GM23338 (cell line): Measurements from ENCODE around the gene VASN. TPM values are rescaled to one million over a fixed set of nuclear protein-coding genes. Genes with fewer than 3 reads are reported as not detected.

Experiments used
- ATAC-seq: fragments of 200-7000 bp; cut with Tn5 transposase; 3 replicates; pipeline ENCODE4 v1.9.1; 2020
- DNase-seq: peaks from one replicate; pipeline ENCODE4 v3.0.0-alpha.2; 2015; ENCODE audit warnings: low spot score
- H2AFZ ChIP-seq: fragments of 200-600 bp; sonication (generic); 2 replicates; pipeline ENCODE4 v1.8.0; 2016; ENCODE audit warnings: antibody characterized with exemption, mild to moderate bottlenecking, moderate library complexity
- H3F3A ChIP-seq: fragments of 200-600 bp; sonication (generic); replicated peaks from 2 replicates; pipeline ENCODE4 v1.8.0; 2017; ENCODE audit warnings: antibody characterized with exemption, mixed run types, low read depth
- H3K27ac ChIP-seq: fragments of 200-600 bp; sonication (generic); 2 replicates; pipeline ENCODE4 v1.6.1; 2016; ENCODE audit warnings: low read depth
- H3K27me3 ChIP-seq: fragments of 200-600 bp; sonication (generic); 2 replicates; pipeline ENCODE4 v1.8.0; 2016; ENCODE audit warnings: mild to moderate bottlenecking, mixed run types, moderate library complexity; ENCODE audit not compliant: insufficient read depth
- H3K36me3 ChIP-seq: fragments of 200-600 bp; sonication (generic); 2 replicates; pipeline ENCODE4 v1.8.0; 2016; ENCODE audit warnings: mild to moderate bottlenecking; ENCODE audit not compliant: insufficient read depth
- H3K4me1 ChIP-seq: fragments of 200-600 bp; sonication (generic); 2 replicates; pipeline ENCODE4 v1.8.0; 2016; ENCODE audit warnings: mild to moderate bottlenecking, moderate library complexity; ENCODE audit not compliant: insufficient read depth
- H3K4me2 ChIP-seq: fragments of 200-600 bp; sonication (generic); 2 replicates; pipeline ENCODE4 v1.7.1; 2017; ENCODE audit warnings: mixed run types
- H3K4me3 ChIP-seq: fragments of 200-600 bp; sonication (generic); 2 replicates; pipeline ENCODE4 v1.6.1; 2016; ENCODE audit warnings: mixed run types
- H3K79me2 ChIP-seq: fragments of 200-600 bp; sonication (generic); replicated peaks from 2 replicates; pipeline ENCODE4 v1.8.0; 2017; ENCODE audit warnings: mild to moderate bottlenecking; ENCODE audit not compliant: insufficient read depth
- H3K9me2 ChIP-seq: fragments of 200-600 bp; sonication (generic); 2 replicates; pipeline ENCODE4 v1.8.0; 2017; ENCODE audit not compliant: insufficient read depth
- H4K20me1 ChIP-seq: fragments of 200-600 bp; sonication (generic); replicated peaks from 2 replicates; pipeline ENCODE4 v1.8.0; 2017; ENCODE audit warnings: mild to moderate bottlenecking; ENCODE audit not compliant: insufficient read depth
- H3K27ac Mint-ChIP-seq: 2 replicates; pipeline ENCODE4 v1.8.0; 2020; ENCODE audit warnings: inconsistent platforms, mild to moderate bottlenecking, moderate library complexity, mixed read lengths
- H3K27me3 Mint-ChIP-seq: 3 replicates; pipeline ENCODE4 v1.8.0; 2022; ENCODE audit warnings: low read depth, mild to moderate bottlenecking, moderate library complexity, mixed read lengths, inconsistent platforms; ENCODE audit not compliant: insufficient read depth, poor library complexity
- H3K36me3 Mint-ChIP-seq: 3 replicates; pipeline ENCODE4 v1.8.0; 2021; ENCODE audit warnings: low read depth, mild to moderate bottlenecking, inconsistent platforms, moderate library complexity, mixed read lengths
- H3K4me1 Mint-ChIP-seq: 3 replicates; pipeline ENCODE4 v1.8.0; 2020; ENCODE audit warnings: mild to moderate bottlenecking, inconsistent platforms, mixed read lengths
- H3K4me3 Mint-ChIP-seq: 3 replicates; pipeline ENCODE4 v1.8.0; 2021; ENCODE audit warnings: moderate library complexity, mild to moderate bottlenecking, inconsistent platforms, mixed read lengths
- H3K9me3 Mint-ChIP-seq: 3 replicates; pipeline ENCODE4 v1.8.0; 2020; ENCODE audit warnings: moderate library complexity, mild to moderate bottlenecking, inconsistent platforms, mixed read lengths
- CREB1 ChIP-seq: fragments of 250-450 bp; sonication (Bioruptor Pico); IDR thresholded peaks from 2 replicates; pipeline ENCODE4 v1.5.0; 2020; ENCODE audit warnings: low read depth, mild to moderate bottlenecking, moderate library complexity
- EZH2 ChIP-seq: fragments of 200-600 bp; sonication (generic); IDR thresholded peaks from one replicate; pipeline ENCODE4 v1.8.0; 2017; ENCODE audit warnings: antibody characterized with exemption, mild to moderate bottlenecking, low read depth; ENCODE audit not compliant: unreplicated experiment
- EZH2phosphoT487 ChIP-seq: fragments of 200-600 bp; sonication (generic); IDR thresholded peaks from one replicate; pipeline ENCODE4 v1.8.1; 2018; ENCODE audit warnings: antibody characterized with exemption; ENCODE audit not compliant: unreplicated experiment
- JUNB ChIP-seq: IDR thresholded peaks from one replicate; pipeline ENCODE4 v1.6.1; 2016; ENCODE audit warnings: antibody characterized with exemption; ENCODE audit not compliant: unreplicated experiment
- NANOG ChIP-seq: IDR thresholded peaks from 2 replicates; pipeline ENCODE4 v1.6.1; 2016; ENCODE audit warnings: antibody characterized with exemption, borderline replicate concordance
- POLR2AphosphoS5 ChIP-seq: IDR thresholded peaks from 2 replicates; pipeline ENCODE4 v1.6.1; 2016; ENCODE audit warnings: antibody characterized with exemption, low read depth
- STAT1 ChIP-seq: IDR thresholded peaks from one replicate; pipeline ENCODE4 v1.6.1; 2016; ENCODE audit warnings: antibody characterized with exemption; ENCODE audit not compliant: unreplicated experiment
- long read RNA-seq: library from polyadenylated mRNA; unstranded; transcript quantifications from one replicate; pipeline ENCODE4 v2.0.0, GENCODE V29; 2020; ENCODE audit not compliant: unreplicated experiment
- polyA plus RNA-seq: library from polyadenylated mRNA; unstranded; fragments of >200 nt; fragmentation: Nextera tagmentation; extraction: Ambion mirVana; gene quantifications from 2 replicates; pipeline ENCODE4 v1.2.1, GENCODE V29; 2016
- total RNA-seq: library from RNA; depleted of rRNA; stranded (reverse); fragments of >200 nt; shearing (Covaris generic); gene quantifications from 2 replicates; pipeline ENCODE4 v1.2.3, GENCODE V29; 2014; rRNA removed
- TF ChIP-seq, protein P1 (sequence below): IDR thresholded peaks from one replicate; pipeline ENCODE4 v1.6.1; 2018; ENCODE audit warnings: antibody characterized with exemption; ENCODE audit not compliant: unreplicated experiment
- TF ChIP-seq, protein P2 (sequence below): fragments of 250-450 bp; sonication (Bioruptor Pico); IDR thresholded peaks from 2 replicates; pipeline ENCODE4 v1.5.0; 2020; ENCODE audit warnings: mild to moderate bottlenecking, moderate library complexity

The VASN gene
- total RNA-seq = 15.5 and 16.9 TPM in 2 replicates
- polyA plus RNA-seq = 7.1 and 8.0 TPM in 2 replicates
- long read RNA-seq, transcript VASN-201 (2 exons, 2,806 nt) = major isoform, 9 of 12 reads
- long read RNA-seq, partial matches to known transcripts = 0 of 12 reads
- long read RNA-seq, other reads (novel, unspliced or antisense) = 3 of 12 reads

DNA sequence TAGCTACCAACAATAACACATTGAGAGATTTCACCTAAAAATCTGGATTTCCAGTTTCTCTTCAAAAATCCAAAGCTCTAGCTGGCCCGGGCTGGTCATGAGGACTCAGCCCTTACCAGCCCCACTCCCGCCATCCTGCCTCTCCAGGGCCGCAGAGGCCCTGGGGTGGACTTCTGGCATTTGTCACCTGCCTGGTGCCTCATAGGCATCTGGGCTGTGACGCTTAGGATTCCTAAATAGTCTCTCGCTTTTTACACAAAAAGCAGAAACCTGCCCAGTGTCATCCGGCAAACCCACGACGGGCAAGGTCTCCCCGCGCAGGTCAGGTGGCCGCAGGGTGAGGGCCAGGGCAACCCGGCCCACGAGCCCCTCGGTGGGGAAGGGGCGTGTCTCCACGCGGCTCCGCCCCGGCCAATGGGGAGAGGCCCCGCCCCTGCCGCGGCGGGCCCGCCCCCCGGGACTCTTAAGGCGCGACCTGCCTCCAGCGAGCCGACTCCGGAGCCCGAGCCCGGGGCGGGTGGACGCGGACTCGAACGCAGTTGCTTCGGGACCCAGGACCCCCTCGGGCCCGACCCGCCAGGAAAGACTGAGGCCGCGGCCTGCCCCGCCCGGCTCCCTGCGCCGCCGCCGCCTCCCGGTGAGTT, at the start of gene VASN:
VASN (plus strand) TSS at position 492 of the 644 bp plus-strand sequence. CDS start 9,030 bp downstream, outside the sequence.
- Mint-ChIP-seq H3K9me3 (no peaks in the 10 kb centered on the region), H3K27ac (no peak within 1 kb of the TSS), H3K36me3 (peaks cover 3% of the 10 kb centered on the region; the same call in 1 of the 3 replicates), H3K27me3 (peaks cover 25% of the 10 kb centered on the region), H3K4me3 (peak within 1 kb of the TSS; percentile 84), H3K4me1 (peaks cover 24% of the 10 kb centered on the region)
- DNase-seq = peak; percentile 79
- H3K79me2 ChIP-seq = peaks cover 15% of the 10 kb centered on the region
- H3K4me3 ChIP-seq = peak within 1 kb of the TSS; percentile 73
- no peak within 1 kb of the TSS for H3K27ac ChIP-seq
- peaks cover 22% of the 10 kb centered on the region; the same call in 1 of the 2 replicates for H3F3A ChIP-seq
- peak within 1 kb of the TSS; percentile 94 for H3K4me2 ChIP-seq
- ATAC-seq = peak; percentile 49
- H3K9me2 ChIP-seq = no peaks in the 10 kb centered on the region
- H3K27me3 ChIP-seq = peaks cover 3% of the 10 kb centered on the region; the same call in 1 of the 2 replicates
- H4K20me1 ChIP-seq = no peaks in the 10 kb centered on the region
- peaks cover 41% of the 10 kb centered on the region for H3K4me1 ChIP-seq
- no peak for TF ChIP-seq STAT1
- peak; percentile 94 for TF ChIP-seq POLR2AphosphoS5
- TF ChIP-seq, protein P1, sequence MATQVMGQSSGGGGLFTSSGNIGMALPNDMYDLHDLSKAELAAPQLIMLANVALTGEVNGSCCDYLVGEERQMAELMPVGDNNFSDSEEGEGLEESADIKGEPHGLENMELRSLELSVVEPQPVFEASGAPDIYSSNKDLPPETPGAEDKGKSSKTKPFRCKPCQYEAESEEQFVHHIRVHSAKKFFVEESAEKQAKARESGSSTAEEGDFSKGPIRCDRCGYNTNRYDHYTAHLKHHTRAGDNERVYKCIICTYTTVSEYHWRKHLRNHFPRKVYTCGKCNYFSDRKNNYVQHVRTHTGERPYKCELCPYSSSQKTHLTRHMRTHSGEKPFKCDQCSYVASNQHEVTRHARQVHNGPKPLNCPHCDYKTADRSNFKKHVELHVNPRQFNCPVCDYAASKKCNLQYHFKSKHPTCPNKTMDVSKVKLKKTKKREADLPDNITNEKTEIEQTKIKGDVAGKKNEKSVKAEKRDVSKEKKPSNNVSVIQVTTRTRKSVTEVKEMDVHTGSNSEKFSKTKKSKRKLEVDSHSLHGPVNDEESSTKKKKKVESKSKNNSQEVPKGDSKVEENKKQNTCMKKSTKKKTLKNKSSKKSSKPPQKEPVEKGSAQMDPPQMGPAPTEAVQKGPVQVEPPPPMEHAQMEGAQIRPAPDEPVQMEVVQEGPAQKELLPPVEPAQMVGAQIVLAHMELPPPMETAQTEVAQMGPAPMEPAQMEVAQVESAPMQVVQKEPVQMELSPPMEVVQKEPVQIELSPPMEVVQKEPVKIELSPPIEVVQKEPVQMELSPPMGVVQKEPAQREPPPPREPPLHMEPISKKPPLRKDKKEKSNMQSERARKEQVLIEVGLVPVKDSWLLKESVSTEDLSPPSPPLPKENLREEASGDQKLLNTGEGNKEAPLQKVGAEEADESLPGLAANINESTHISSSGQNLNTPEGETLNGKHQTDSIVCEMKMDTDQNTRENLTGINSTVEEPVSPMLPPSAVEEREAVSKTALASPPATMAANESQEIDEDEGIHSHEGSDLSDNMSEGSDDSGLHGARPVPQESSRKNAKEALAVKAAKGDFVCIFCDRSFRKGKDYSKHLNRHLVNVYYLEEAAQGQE = peak; percentile 13
- no peak for TF ChIP-seq EZH2phosphoT487
- 0 out of 2 replicates have a peak, but pooled peaks have one; percentile 1 for TF ChIP-seq CREB1 (CRISPR knock-in tag)
- no peaks in the 10 kb centered on the region for H3K36me3 ChIP-seq
- no peak within 1 kb of the TSS for H2AFZ ChIP-seq

DNA sequence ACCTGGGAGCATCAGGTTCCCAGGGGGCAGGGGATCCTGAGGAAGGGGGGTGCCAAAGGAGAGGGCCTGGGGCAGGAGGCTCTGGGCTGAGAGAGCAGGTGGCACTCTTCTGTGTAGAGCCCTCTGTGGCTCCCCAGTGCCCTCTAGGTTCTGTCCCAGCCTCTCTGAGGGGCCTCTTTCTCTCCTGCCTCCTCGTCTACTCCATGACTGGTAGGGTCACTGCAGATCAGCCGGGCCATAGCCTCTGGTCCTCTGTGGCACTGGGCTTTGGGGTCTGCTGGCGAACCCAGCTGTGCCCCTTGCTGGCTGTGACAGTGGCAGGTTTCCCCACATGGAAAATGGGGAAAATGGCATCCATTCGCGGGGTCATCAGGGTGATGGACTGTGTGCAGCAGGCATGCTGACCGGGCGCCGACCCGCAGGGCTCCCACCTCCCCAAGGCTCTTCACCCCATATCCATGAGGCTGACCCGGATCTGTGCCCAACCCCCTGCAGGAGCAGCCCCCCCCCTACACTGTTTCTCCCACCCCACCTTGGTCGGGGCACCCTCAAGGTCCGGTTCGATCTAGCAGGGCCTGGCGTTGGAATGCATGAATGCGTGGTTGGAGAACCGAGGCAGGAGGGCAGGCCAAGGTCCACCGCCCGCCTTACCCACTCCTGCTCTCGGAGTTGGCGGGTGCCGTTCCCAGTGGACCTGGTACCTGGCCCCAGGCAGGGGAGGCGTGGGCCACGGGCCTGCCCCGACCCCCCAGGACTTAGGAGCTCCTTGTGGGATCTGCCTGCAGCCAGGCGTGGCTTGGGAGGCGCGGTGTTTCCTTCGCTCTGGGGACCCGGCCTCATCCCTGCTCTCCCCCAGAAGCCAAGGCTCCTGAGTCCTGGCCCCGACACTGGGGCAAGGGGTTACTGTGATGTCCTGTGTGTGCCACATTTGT, 49.3 kb upstream of the VASN start:
- no peak overlapping the region for H3K4me2 ChIP-seq
- peaks cover 42% of the 10 kb centered on the region for H3K4me1 ChIP-seq
- no peaks in the 10 kb centered on the region for H3K27me3 ChIP-seq
- DNase-seq (no peak), ATAC-seq (no peak)
- peaks cover 7% of the 10 kb centered on the region for H3F3A ChIP-seq
- Mint-ChIP-seq H3K4me1 (peaks cover 23% of the 10 kb centered on the region), H3K9me3 (no peaks in the 10 kb centered on the region), H3K27ac (no peak overlapping the region), H3K36me3 (no peaks in the 10 kb centered on the region), H3K4me3 (no peak overlapping the region), H3K27me3 (peaks cover 8% of the 10 kb centered on the region)
- no peak overlapping the region for H2AFZ ChIP-seq
- no peaks in the 10 kb centered on the region for H3K36me3 ChIP-seq
- H4K20me1 ChIP-seq = peaks cover 11% of the 10 kb centered on the region; the same call in 1 of the 2 replicates
- H3K27ac ChIP-seq = no peak overlapping the region
- H3K79me2 ChIP-seq = peaks cover 82% of the 10 kb centered on the region
- no peaks in the 10 kb centered on the region for H3K9me2 ChIP-seq
- no peak overlapping the region for H3K4me3 ChIP-seq
- TF ChIP-seq STAT1 (no peak), JUNB (no peak), NANOG (no peak), EZH2 (no peak)
- TF ChIP-seq, protein P2, sequence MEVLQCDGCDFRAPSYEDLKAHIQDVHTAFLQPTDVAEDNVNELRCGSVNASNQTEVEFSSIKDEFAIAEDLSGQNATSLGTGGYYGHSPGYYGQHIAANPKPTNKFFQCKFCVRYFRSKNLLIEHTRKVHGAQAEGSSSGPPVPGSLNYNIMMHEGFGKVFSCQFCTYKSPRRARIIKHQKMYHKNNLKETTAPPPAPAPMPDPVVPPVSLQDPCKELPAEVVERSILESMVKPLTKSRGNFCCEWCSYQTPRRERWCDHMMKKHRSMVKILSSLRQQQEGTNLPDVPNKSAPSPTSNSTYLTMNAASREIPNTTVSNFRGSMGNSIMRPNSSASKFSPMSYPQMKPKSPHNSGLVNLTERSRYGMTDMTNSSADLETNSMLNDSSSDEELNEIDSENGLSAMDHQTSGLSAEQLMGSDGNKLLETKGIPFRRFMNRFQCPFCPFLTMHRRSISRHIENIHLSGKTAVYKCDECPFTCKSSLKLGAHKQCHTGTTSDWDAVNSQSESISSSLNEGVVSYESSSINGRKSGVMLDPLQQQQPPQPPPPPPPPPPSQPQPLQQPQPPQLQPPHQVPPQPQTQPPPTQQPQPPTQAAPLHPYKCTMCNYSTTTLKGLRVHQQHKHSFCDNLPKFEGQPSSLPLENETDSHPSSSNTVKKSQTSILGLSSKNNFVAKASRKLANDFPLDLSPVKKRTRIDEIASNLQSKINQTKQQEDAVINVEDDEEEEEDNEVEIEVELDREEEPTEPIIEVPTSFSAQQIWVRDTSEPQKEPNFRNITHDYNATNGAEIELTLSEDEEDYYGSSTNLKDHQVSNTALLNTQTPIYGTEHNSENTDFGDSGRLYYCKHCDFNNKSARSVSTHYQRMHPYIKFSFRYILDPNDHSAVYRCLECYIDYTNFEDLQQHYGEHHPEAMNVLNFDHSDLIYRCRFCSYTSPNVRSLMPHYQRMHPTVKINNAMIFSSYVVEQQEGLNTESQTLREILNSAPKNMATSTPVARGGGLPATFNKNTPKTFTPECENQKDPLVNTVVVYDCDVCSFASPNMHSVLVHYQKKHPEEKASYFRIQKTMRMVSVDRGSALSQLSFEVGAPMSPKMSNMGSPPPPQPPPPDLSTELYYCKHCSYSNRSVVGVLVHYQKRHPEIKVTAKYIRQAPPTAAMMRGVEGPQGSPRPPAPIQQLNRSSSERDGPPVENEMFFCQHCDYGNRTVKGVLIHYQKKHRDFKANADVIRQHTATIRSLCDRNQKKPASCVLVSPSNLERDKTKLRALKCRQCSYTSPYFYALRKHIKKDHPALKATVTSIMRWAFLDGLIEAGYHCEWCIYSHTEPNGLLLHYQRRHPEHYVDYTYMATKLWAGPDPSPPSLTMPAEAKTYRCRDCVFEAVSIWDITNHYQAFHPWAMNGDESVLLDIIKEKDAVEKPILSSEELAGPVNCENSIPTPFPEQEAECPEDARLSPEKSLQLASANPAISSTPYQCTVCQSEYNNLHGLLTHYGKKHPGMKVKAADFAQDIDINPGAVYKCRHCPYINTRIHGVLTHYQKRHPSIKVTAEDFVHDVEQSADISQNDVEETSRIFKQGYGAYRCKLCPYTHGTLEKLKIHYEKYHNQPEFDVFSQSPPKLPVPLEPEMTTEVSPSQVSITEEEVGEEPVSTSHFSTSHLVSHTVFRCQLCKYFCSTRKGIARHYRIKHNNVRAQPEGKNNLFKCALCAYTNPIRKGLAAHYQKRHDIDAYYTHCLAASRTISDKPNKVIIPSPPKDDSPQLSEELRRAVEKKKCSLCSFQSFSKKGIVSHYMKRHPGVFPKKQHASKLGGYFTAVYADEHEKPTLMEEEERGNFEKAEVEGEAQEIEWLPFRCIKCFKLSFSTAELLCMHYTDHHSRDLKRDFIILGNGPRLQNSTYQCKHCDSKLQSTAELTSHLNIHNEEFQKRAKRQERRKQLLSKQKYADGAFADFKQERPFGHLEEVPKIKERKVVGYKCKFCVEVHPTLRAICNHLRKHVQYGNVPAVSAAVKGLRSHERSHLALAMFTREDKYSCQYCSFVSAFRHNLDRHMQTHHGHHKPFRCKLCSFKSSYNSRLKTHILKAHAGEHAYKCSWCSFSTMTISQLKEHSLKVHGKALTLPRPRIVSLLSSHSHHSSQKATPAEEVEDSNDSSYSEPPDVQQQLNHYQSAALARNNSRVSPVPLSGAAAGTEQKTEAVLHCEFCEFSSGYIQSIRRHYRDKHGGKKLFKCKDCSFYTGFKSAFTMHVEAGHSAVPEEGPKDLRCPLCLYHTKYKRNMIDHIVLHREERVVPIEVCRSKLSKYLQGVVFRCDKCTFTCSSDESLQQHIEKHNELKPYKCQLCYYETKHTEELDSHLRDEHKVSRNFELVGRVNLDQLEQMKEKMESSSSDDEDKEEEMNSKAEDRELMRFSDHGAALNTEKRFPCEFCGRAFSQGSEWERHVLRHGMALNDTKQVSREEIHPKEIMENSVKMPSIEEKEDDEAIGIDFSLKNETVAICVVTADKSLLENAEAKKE (CRISPR knock-in tag) = no peak
